C4-2B (cell line): ENCODE results near the gene DGKG.

Source experiments
- CTCF ChIP-seq: fragments of 450-650 bp; conservative IDR thresholded peaks from 2 replicates; pipeline ENCODE4 v1.5.1; 2017; ENCODE audit warnings: mild to moderate bottlenecking
- ZFX ChIP-seq: fragments of 450-650 bp; IDR thresholded peaks from 2 replicates; pipeline ENCODE4 v1.6.1; 2017

- no peak for TF ChIP-seq CTCF
- TF ChIP-seq ZFX = no peak
Measured at GRCh38 chr3:186257866-186258265, 104.2 kb downstream of the DGKG start.
